Activated CD8-positive, alpha-beta memory T cell treated with anti-CD3 and anti-CD28 coated beads, Interleukin-2, amount 50 U/mL, for 24 hours (primary cell): ENCODE results near the gene USP31.

Experiments
- DNase-seq: peaks from one replicate; pipeline ENCODE4 v3.0.0-alpha.2; 2020; ENCODE audit errors: extremely low read depth

USP31 gene

DNA sequence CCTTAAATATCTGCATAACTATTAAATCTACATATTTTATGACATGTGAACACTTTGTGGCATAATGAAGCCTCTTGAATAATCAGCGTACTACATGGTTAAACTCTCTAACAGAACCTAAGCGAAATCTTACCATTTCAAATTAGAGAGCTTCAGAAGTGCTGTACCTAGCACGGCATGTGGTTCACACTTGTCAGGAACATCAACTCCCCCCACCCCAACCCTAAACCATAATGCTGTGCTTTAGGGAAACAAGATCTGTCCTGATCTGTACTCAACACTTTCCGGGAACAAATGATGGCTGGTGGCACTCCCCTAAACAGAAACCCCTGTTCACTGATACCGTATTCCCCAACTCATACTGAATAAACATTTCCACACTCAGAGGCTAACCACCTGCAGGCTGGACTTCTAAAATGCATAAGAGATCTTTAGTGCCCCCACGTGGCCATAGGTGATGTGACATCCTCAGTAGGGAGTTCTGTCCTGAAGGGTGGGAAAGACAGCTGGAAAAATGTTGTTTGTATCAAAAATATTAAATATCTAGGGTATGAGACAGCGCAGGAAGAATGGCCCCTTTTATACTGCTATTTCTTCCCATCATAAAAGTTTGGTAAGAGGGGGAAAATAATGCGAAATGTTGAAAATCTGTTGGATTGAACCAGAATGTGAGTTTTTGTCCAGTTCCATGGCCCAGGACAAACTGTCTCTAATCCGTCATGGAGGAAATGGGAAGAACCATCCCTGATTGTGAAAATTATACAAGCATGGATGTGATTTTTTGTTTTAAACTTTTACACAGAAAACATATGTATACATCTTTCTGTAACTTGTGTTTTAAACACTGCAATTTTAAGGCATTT is 88.6 kb downstream of the USP31 start:
- peak; percentile 17 for DNase-seq

- no peak for DNase-seq
Measured at GRCh38 chr16:23059433-23059832, 89.8 kb downstream of the USP31 start.

DNA sequence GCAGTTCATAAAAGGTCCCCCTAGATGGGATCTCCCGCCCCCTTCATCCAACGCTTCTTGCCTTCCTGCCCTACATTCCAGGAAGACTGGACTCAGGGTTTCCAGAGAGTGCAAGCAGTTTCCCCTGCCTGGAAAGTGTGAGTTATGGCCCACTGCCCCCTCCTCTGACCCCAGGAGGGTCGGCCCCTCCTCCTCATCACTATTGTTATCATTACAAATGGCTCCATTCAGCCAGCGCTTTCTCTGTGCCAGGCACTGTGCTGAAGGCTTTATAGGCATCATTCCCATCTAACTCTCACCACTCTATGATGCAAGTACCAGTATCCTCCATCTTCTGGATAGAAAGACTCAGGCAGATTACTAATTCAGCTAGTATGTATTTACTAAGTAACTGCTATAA is 90.7 kb downstream of the USP31 start:
- DNase-seq: no peak

- no peak for DNase-seq
Measured at GRCh38 chr16:23057013-23057596, 92.1 kb downstream of the USP31 start.

DNA sequence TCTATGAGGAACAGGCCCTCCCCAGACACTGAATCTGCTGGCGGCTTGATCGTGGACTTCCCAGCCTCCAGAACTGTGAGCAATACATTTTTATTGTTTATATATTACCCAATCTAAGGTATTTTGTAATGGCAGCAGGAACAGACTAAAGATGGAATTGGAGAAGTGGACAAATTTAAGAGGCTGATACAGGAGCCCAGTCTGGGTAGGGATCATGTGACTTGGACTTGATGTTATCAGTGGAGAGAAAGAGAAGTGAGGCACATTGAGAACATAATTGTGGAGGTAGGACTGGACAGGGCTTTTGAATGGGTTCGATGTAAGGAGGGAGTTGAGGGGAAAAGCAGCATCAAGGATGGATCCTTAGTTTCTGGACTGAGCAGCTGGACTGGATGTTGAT is 93.8 kb downstream of the USP31 start:
- no peak for DNase-seq

DNA sequence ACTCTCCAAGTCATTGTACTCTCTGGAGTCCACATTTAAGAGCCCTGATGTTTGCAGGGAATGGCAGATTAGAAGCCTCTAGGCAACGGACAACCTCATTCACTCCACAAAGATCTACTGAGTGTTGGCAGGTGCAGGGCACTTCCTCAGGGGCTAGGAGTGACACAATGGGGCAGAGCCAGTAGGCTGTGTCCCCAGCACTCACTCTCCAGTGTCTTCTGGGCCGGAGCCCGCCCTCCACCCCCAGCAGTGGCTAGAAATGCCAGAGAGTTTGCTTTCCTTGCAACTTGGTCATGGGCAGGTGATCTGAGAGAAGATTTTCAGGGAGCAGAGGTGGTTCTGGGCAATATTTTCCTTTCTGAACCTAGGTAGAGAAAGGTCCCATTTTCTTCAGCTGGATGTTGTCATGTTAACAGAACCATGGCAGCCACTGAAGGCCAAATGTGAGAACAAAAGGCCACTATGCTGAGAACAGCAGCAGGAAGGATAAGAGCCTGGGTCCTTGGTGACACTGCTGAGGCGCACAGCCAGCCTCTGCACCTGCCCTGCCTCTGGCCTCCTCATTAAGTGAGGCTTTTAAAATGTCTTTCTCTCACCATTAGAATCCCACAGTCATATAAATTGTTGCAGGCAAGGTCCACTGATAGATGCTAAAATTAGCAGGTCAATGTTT is 96.2 kb downstream of the USP31 start:
- DNase-seq: no peak

- DNase-seq: no peak
Measured at GRCh38 chr16:23052221-23052620, 97.0 kb downstream of the USP31 start.

- no peak for DNase-seq
Measured at GRCh38 chr16:23051587-23051986, 97.7 kb downstream of the USP31 start.

- no peak for DNase-seq
Measured at GRCh38 chr16:23048164-23048563, 101.1 kb downstream of the USP31 start.

- no peak for DNase-seq
Measured at GRCh38 chr16:23045025-23045424, 104.2 kb downstream of the USP31 start.

GRCh38 chr16:23040246-23040645 is 109.0 kb downstream of the USP31 start:
- DNase-seq: no peak

DNA sequence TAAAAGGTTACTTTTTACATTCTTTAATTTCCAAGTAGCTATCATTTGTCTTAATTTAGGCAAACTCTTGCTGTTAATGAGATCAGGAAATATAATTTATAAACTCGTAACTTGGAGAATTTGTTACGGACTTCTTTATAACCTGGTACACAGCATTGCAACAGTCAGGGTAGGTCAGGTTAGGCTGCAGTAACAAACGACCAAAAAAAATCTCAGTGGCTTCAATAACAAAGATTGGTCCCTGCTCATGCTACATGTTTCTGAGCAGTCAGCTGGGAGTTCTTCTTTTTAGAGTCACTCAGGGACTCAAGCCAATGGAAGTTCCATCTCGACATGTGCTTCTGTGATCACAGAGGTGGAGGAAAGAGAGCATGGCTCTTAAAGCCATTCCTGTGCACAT is 110.1 kb downstream of the USP31 start:
- no peak for DNase-seq

DNA sequence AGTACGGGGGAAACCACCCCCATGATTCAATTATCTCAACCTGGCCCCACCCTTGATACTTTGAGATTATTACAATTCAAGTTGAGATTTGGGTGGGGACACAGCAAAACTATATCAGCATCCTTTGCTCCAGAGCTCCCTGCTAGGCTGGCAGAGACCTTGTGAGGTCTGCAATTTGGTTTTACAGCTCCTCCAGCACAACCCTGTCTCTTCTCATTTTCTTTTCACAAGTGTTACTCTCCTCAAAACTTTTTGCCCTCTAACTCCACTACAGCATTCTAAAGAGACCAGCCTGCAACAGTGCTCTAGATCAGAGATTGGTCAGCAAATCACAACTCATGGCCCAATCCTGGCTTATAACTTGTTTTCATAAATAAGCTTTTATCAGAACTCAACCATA is 114.0 kb downstream of the USP31 start:
- DNase-seq: no peak

- no peak for DNase-seq
Measured at GRCh38 chr16:23031508-23032098, 117.6 kb downstream of the USP31 start.

DNA sequence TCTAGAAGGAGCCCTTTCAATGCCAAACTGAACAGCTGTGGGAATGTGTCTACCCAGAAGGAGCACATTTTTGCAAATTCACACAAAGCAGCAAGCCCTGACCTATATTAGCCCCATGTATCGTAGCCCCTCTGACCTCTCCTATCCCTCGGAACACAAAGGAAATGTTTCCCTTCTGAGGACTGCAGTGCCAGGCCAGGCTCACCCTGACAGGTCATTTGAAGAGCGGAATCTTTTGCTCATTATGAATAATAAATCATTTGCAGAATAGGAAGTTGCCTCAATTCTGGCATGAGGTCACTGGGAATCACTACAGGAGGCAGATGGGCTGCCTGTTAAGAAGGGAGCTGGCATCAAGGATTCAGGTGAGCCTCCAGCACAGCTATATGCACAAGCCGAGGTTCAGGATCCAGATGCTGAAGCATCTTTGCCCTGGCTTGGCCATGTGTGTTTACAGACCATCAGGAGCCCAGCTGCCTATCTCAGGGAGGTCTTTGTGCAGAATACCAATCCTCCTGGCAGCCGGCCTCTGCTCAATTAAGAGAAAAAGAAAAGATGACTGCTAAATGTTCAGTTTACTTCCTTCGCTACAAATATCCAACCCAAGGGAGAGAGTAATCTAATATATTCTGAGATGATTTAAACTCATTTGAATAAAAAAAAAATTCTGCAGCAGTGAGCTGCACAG is 119.4 kb downstream of the USP31 start:
- DNase-seq: no peak

DNA sequence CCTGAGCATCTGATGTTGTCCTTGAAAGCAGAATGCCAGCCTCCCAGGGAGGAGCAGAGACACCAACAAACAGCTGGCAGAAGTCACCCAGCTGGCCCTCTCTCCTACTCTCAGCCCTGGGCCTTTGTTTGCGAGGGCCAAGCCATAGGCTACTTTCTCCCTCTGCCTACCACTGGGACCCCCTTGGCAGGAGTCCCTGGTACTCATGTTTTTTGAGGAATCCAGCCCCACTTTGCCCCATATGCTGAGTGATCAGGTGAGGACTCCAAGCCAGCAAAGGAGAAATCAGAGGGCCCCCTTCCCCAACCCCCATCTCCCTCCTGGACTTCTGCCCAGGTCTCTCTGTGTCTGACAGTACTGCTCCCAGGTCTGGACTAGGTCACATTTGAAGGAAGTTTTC is 121.9 kb downstream of the USP31 start:
- DNase-seq: no peak

GRCh38 chr16:23026784-23027362 is 122.4 kb downstream of the USP31 start:
- no peak for DNase-seq

- DNase-seq: no peak
Measured at GRCh38 chr16:23025692-23026307, 123.5 kb downstream of the USP31 start.

DNA sequence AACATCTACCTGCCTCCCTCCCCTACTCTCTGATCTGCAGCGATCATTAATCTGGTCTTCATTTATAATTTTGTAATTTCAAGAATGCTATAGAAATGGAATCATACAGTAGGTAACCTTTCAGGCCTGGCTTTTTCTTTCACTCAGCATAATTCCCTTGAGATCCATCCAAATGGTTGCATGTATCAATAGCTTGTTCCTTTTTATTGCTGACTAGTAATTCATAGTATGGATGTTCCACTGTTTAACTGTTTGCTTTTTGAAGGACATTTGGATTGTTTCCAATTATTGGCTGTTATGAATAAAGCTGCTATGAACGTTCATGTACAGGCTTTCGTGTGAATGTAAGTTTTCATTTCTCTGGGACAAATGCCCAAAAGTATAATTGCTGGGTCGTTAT is 125.2 kb downstream of the USP31 start:
- no peak for DNase-seq

DNA sequence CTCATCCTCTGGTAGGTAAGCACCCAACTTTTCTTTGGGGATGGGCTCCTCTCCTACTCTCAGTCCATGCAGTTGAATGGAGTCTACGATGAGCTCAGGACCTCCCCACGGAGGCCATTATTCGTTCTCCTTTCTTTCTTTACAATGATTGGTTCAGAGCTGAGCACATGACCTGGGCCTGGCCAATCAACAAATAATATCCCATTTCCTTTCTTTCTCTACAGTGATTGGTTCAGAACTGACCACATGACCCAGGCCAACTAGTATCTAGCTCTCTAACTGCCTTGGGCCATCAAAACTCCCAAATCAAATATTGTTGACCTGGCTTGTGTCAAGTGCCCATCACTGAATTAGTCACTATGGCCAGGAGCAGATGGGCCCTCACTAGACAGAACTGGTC is 129.2 kb downstream of the USP31 start:
- no peak for DNase-seq

GRCh38 chr16:23016368-23016767 is 132.9 kb downstream of the USP31 start:
- no peak for DNase-seq
